GM21515 (cell line): ENCODE results near the gene ADGRD1.

Experiments
- ATAC-seq: cut with Tn5 transposase; IDR thresholded peaks from one replicate; pipeline ENCODE4 v1.9.1; 2021; ENCODE audit not compliant: unreplicated experiment

Gene ADGRD1

DNA sequence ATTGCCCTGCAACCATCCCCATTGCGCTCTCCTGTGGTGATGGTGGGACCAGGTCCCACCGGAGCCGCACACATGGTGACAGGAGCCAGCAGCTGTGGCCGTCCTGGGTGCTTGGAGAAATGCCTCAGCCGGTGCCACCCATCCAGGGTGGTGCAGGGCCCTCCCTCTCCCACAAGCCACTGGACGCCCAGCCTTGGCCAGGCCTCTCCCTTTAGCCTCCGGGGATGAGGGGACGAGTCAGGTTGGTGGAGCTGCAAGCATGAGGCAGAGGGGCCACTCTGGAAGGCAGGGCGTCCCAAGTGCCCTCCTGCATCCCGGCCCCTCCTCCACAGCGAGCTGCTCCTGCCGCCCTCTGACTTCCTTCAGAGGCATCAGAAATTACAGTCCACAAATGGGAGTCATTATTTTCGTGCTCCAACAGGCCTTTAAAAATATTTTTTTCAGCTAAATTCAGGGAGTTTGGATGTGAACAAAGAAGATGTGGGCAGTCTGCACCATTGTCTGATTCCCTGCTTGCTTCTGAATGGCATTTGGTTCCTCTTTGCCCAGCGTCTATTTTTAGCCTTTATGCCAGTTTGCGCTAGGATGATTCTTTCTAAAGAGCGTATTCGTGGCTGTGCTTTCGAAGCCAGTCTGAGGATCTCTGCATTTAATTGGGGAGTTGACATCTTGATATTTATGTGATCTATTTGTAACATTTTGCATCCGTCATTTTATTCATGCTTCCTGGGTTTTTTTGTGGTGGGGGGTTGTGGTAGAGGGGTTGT, 189.4 kb downstream of the ADGRD1 start:
- no peak for ATAC-seq

- ATAC-seq, result no peak
Observed at GRCh38 chr12:131146173-131146675, 192.5 kb downstream of the ADGRD1 start.

DNA sequence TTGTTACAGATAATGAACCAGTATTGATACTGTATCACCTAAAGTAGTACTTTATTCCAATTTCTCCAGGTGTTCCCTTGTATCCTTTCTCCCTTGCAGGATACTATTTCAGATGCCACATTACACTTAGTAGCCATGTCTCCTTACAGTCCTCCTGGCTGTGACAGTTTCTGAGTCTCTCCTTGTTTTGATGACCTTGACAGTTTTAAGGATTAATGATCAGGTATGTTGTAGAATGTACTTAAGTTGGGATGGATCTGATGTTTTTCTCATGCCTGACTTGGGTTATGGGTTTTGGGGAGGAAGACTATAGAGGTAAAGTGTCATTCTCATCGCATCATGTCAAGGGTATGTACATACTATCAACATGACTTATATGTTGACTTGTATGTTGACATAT, 193.6 kb downstream of the ADGRD1 start:
- no peak for ATAC-seq

DNA sequence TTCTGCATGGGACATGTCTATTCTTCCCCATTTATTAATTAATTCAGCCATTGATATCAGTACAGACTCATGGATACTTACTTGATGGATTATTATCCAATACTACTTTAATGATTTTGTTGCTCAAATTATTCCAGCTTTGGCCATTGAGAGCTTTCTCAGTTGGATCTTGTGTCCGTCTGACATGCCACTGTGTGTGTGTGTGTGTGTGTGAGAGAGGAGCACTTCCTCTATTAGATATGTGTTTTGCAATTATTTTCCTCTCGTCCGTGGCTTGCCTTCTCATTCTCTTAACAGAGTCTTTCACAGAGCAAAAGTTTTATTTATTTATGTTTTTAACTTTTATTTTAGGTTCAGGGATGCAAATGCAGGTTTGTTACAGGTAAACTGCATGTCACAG, 194.2 kb downstream of the ADGRD1 start:
- no peak for ATAC-seq

GRCh38 chr12:131151558-131152345, 198.0 kb downstream of the ADGRD1 start:
- ATAC-seq, result no peak

GRCh38 chr12:131152587-131152986, 198.9 kb downstream of the ADGRD1 start:
- ATAC-seq, result no peak

GRCh38 chr12:131153016-131153415, 199.3 kb downstream of the ADGRD1 start:
- ATAC-seq, result no peak

- ATAC-seq, result no peak
Observed at GRCh38 chr12:131153956-131154355, 200.2 kb downstream of the ADGRD1 start.

DNA sequence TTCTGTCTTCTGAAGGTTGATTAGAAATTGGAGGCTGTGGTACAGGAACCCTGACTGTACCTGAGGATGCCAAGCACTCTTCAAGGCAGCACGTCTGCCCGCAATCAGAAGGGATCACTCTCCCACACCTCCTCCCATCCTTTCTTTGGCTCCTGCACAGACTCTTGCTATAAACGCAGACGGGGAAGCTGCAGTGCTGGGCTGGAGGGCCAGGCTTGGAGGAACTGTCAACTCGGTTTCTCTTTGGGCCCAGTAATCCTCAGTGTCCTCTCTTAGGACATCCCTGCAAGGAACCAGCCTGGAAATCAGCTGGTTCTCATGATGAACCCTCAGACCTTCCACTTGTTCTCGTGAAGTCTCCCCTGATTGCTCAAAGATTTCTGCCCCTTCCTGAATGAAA, 201.4 kb downstream of the ADGRD1 start:
- ATAC-seq, result no peak

DNA sequence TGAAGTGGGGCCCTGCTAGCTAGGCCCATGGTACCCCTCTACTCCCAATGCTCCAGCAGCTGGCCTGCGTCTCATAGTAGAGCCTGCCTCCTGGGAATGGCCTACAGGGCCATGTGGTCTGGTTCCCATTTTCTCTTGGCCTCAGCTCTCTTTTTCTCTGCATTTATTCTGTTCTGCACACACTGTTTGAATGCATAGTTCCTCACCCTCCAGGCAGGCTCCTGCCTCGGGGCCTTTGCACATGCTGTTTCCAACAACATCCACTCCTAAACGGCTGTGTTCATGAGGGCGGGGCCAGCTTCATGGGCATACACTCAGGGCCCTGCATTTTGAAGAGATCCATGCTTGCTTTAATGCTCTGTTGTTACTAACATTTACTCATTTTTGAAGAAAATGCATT, 204.0 kb downstream of the ADGRD1 start:
- no peak for ATAC-seq

DNA sequence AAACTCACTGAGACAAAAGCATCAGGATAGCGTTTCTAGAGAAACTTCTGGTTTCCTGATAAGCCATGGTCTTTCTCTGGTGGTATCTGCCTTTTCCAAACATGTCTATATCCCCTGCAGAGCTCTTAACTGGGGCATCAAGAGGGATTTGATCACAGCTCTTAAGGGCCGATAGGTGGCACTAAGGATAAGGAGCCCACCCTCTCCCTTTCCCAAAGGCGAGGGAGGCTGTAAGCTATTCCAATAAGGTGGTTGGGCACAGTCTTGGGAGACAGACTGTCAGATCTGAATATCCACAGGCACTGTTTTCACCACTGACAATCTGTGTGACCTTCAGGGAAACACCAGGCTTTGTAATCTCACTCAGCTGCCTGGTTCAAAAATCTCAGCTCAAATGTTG, 206.0 kb downstream of the ADGRD1 start:
- no peak for ATAC-seq

DNA sequence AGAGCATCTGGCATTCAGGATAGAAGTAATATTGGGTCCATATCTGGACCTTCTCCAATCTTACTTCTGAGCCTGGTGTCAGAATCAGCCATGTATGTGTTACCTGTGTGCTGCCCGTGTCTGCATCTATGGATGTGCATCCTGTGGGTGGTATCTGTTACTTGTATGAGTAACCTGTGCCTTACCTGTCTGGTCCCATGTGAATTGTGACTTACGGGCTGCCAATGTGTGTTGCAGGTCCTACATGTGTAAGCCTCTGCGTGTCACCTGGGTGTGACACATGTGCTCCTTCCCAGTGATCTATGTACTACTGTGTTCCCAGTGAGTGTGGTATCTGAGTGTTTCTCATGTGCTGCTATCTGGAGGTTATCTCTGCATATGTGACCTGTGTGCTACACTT, 208.4 kb downstream of the ADGRD1 start:
- no peak for ATAC-seq

GRCh38 chr12:131163189-131163738, 209.6 kb downstream of the ADGRD1 start:
- no peak for ATAC-seq

GRCh38 chr12:131164096-131164872, 210.6 kb downstream of the ADGRD1 start:
- no peak for ATAC-seq

DNA sequence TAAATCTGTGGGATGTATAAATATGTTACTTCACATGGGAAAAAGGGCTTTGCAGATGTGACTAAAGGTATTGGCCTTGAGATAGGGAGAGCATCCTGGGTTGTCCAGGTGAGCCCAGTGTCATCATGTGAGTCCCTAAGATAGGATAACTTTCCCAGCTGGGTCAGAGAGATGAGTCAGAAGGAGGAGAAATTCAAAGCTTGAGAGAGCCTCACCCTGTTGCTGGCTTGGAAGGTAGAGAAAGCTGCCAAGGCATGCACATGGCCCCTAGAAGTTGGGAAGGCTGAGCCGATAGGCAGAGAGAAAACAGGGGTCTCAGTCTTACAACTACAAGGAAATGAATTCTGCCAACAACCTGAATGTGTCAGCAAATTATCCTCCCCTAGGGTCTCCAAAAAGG, 213.0 kb downstream of the ADGRD1 start:
- no peak for ATAC-seq

- ATAC-seq, result no peak
Observed at GRCh38 chr12:131167334-131167733, 213.6 kb downstream of the ADGRD1 start.

GRCh38 chr12:131171029-131171428, 217.3 kb downstream of the ADGRD1 start:
- ATAC-seq, result no peak

- no peak for ATAC-seq
Observed at GRCh38 chr12:131174901-131175300, 221.2 kb downstream of the ADGRD1 start.

DNA sequence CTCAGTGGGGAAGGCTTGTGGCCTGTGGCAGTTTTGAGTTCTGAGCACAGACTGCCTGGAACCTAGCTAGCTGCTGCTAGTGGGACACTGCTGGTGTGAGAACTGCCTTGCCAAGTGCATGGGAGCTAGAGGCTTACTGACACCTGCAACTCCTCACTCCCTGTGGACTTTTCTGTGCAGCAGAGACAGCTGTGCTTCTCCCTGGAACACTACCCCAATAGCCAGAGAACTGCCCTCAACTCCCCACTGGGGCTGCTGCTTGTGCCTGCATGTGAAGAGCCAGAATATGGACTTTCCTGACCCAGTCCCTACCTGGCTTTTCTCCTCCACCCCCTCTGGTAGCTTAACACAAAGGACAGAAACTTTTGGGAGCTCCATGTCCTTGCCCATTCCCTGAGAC, 222.6 kb downstream of the ADGRD1 start:
- ATAC-seq, result no peak

DNA sequence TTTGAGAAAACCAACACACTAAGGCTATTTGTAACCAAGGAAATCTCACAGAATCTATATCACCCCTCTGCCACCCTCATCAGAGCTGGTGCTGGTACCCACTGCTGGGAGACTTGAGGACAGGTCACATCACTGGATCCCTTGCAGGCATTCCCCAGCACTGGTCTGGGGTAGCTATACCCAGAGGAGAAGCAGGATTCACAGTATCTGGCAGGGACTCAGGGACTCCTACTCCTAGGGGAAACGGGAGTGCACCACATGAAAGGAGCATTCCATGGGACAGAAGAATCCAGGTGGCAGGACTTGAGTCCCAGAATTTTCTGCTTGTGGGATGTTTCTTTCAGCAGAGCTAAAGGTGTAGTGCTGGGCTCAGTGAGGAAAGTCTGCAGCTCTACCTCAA, 223.2 kb downstream of the ADGRD1 start:
- no peak for ATAC-seq

GRCh38 chr12:131177599-131177998, 223.9 kb downstream of the ADGRD1 start:
- no peak for ATAC-seq
